GM21825 (cell line): ENCODE measurements around the gene CAV2.
A peak's percentile ranks its signal among the peaks of the same experiment; 100 is the strongest.
"Not testable (repeated sequence)": the region's sequence is repeated elsewhere in the genome, so short reads cannot be mapped to it uniquely, and the experiment has no call there.

Experiments used
- ATAC-seq: cut with Tn5 transposase; IDR thresholded peaks from one replicate; pipeline ENCODE4 v1.9.1; 2021; ENCODE audit warnings: mild to moderate bottlenecking, moderate library complexity; ENCODE audit not compliant: unreplicated experiment

Gene CAV2

GRCh38 chr7:116499168-116500077, at the start of gene CAV2:
Gene CAV2, plus strand, starts transcription at chr7:116499738. Its CDS starts 44 bp downstream, at chr7:116499782.
- ATAC-seq, result peak; percentile 47

- no peak for ATAC-seq
These were observed 49.6 kb upstream of the CAV2 start for GRCh38 chr7:116449950-116450349.

GRCh38 chr7:116451957-116452729, 47.4 kb upstream of the CAV2 start:
- no peak for ATAC-seq

- no peak for ATAC-seq
These were observed 45.2 kb upstream of the CAV2 start for GRCh38 chr7:116454377-116454776.

GRCh38 chr7:116455009-116455408, 44.5 kb upstream of the CAV2 start:
- ATAC-seq, result no peak

GRCh38 chr7:116455499-116455898, 44.0 kb upstream of the CAV2 start:
- ATAC-seq, result no peak

GRCh38 chr7:116461500-116461899, 38.0 kb upstream of the CAV2 start:
- no peak for ATAC-seq

- no peak for ATAC-seq
These were observed 35.6 kb upstream of the CAV2 start for GRCh38 chr7:116463956-116464355.

- ATAC-seq, result no peak
These were observed 35.2 kb upstream of the CAV2 start for GRCh38 chr7:116464375-116464774.

GRCh38 chr7:116465125-116465524, 34.4 kb upstream of the CAV2 start:
- ATAC-seq, result no peak

- no peak for ATAC-seq
These were observed 31.0 kb upstream of the CAV2 start for GRCh38 chr7:116468534-116468933.

GRCh38 chr7:116477625-116478024, 21.9 kb upstream of the CAV2 start:
- no peak for ATAC-seq

GRCh38 chr7:116478834-116479233, 20.7 kb upstream of the CAV2 start:
- no peak for ATAC-seq

GRCh38 chr7:116483271-116483942, 16.1 kb upstream of the CAV2 start:
- ATAC-seq, result no peak

GRCh38 chr7:116484389-116484788, 15.1 kb upstream of the CAV2 start:
- ATAC-seq, result not testable (repeated sequence)

- ATAC-seq, result no peak
These were observed 11.5 kb upstream of the CAV2 start for GRCh38 chr7:116487907-116488521.

GRCh38 chr7:116490351-116490750, 9.2 kb upstream of the CAV2 start:
- ATAC-seq, result no peak

GRCh38 chr7:116491887-116492653, 7.5 kb upstream of the CAV2 start:
- ATAC-seq, result no peak

GRCh38 chr7:116492654-116493109, 6.9 kb upstream of the CAV2 start:
- ATAC-seq, result no peak

GRCh38 chr7:116493449-116493848, 6.1 kb upstream of the CAV2 start:
- ATAC-seq, result no peak
